ENCODE measurements around the gene PTGR3.

PTGR3 gene

GRCh38 chr18:75208836-75209128 lies 157 bp downstream of the PTGR3 start:
- Mint-ChIP-seq H3K4me3 (peak overlapping the region; percentile 93), H3K27ac (no peak overlapping the region), H3K9me3 (no peaks in the 10 kb centered on the region), H3K27me3 (ENCODE audit: low read depth, poor library complexity) (peaks cover 6% of the 10 kb centered on the region), H3K36me3 (ENCODE audit: low read depth) (no peaks in the 10 kb centered on the region), H3K4me1 (peaks cover 56% of the 10 kb centered on the region)
- DNase-seq: no peak
- no peak for TF ChIP-seq CTCF (IDR thresholded peaks at IDR 0.05)

DNA sequence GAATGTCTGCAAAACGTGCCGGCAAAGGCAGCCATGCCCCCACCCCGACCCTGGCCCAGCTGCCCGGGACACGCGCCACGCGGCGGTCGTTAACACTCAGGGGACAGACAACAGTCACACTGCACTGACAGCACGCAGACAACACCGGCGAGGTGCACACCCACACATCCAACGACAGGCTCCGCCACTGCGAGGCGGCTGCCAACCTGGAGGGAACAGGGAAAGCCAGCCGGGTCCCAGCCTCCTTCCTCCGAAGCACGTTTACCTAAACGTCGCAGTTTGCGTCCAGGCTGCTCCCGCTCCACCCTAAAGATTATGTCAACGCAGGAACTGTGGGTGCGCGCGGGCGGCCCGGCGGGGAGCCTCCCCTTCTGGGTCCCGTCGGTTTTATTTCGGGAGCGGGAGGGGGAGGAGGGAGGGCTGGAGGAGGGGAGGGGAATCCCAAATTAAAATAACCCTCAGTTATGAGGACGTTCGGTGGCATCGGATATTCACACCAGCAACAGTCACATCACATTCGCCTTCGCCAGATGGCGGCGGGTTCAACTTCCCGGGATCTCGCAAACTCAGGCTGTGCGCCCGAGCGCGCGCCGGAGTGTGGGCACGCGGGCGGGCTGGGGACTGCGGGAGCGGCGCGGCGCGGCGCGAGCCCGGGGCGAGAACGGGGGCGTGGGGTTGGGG lies 644 bp downstream of the PTGR3 start:
- Mint-ChIP-seq H3K27ac (peak overlapping the region; percentile 66), H3K4me3 (peak overlapping the region; percentile 93)
- DNase-seq: peak; percentile 57

DNA sequence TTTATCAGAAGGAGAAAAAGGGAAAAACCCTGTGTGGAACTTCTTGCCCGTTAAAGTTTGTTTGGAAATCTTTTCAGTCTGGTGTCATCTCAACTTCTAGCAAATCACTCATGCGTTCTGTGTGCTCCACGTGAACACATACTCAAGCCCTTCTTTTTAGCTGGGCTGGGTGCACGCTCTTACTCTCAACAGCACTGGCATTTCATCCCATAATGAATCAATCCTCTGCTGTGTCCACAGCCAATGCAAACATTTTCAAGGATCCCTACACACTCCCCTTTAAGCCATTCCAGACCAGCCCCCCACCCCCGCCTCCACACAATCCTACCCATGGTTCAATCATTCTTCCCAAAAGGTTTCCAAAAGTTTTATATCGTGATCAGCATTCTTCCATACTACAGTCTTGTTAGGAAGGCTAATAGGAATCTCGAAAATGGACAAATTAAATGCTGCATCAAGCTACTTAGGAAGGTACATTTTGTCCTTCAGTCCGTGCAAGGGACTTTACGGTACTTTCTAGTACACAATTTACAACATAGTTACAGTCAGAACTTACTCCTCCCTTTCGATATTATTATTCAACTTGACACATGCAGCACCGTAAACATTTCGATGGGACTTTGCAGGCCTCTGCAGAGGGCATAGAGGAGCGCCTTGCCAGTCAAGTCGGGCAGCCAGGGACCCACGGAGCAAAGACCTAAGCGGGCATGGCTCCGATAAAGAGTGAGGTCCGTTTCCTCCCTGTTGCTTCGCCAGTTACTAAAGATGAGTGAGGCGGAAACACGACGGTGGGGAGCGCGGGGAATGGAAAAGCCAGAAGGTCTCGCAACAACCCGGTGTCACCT lies 1.4 kb downstream of the PTGR3 start:
- H3K36me3 Mint-ChIP-seq (ENCODE audit: low read depth): no peaks in the 10 kb centered on the region
- H3K4me1 Mint-ChIP-seq: peaks cover 56% of the 10 kb centered on the region
- no peak for TF ChIP-seq CTCF (IDR thresholded peaks at IDR 0.05)
- no peaks in the 10 kb centered on the region for H3K9me3 Mint-ChIP-seq
- no peak for DNase-seq
- peak overlapping the region; percentile 66 for H3K27ac Mint-ChIP-seq
- H3K27me3 Mint-ChIP-seq (ENCODE audit: low read depth, poor library complexity): peaks cover 6% of the 10 kb centered on the region
- H3K4me3 Mint-ChIP-seq: peak overlapping the region; percentile 93

More for the DNA sequence above, 644 bp downstream of the PTGR3 start:
- Mint-ChIP-seq H3K27me3 (ENCODE audit: low read depth, poor library complexity) (peaks cover 6% of the 10 kb centered on the region), H3K36me3 (ENCODE audit: low read depth) (no peaks in the 10 kb centered on the region), H3K4me1 (peaks cover 56% of the 10 kb centered on the region), H3K9me3 (no peaks in the 10 kb centered on the region)
- TF ChIP-seq CTCF (IDR thresholded peaks at IDR 0.05): no peak

GRCh38 chr18:75206452-75207309 lies 2.3 kb downstream of the PTGR3 start:
- H3K27ac Mint-ChIP-seq: peak overlapping the region; percentile 66
- no peak for TF ChIP-seq CTCF (IDR thresholded peaks at IDR 0.05)
- H3K9me3 Mint-ChIP-seq: no peaks in the 10 kb centered on the region
- H3K36me3 Mint-ChIP-seq (ENCODE audit: low read depth): peaks cover 4% of the 10 kb centered on the region
- peak overlapping the region; percentile 93 for H3K4me3 Mint-ChIP-seq
- H3K4me1 Mint-ChIP-seq: peaks cover 61% of the 10 kb centered on the region
- peak; percentile 32 for DNase-seq
- H3K27me3 Mint-ChIP-seq (ENCODE audit: low read depth, poor library complexity): peaks cover 6% of the 10 kb centered on the region

- H3K4me3 Mint-ChIP-seq: peak overlapping the region; percentile 93
- H3K4me1 Mint-ChIP-seq: peaks cover 69% of the 10 kb centered on the region
- peaks cover 6% of the 10 kb centered on the region for H3K27me3 Mint-ChIP-seq (ENCODE audit: low read depth, poor library complexity)
- peak; percentile 46 for DNase-seq
- peaks cover 15% of the 10 kb centered on the region for H3K36me3 Mint-ChIP-seq (ENCODE audit: low read depth)
- no peaks in the 10 kb centered on the region for H3K9me3 Mint-ChIP-seq
- no peak for TF ChIP-seq CTCF (IDR thresholded peaks at IDR 0.05)
- peak overlapping the region; percentile 39 for H3K27ac Mint-ChIP-seq
These were observed 3.3 kb downstream of the PTGR3 start for GRCh38 chr18:75205514-75206132.

Data from nephron progenitor cell (in vitro differentiated cells).